Body of pancreas (tissue), 4 donors: ENCODE results near the gene THBS2. TPM values are rescaled to one million over a fixed set of nuclear protein-coding genes. Genes with fewer than 3 reads are reported as not detected.

Experiments used
- ATAC-seq: fragments of 150-250 bp; one replicate; pipeline ENCODE4 v1.9.1; 2016
- DNase-seq, 4 donors: peaks; one replicate each; pipeline ENCODE4 v3.0.0-alpha.2; 2019
- H3K27ac ChIP-seq, 4 donors: fragments of 200-600 bp; sonication (generic); 1 replicate in 3 of 4; 2 replicates in 1 of 4; pipeline versions ENCODE4 v1.5.1 to v1.6.1; 2016 to 2019; ENCODE audit warnings: mild to moderate bottlenecking in 1 of 4, mixed read lengths in 1 of 4, moderate library complexity in 1 of 4
- H3K27me3 ChIP-seq, 2 donors: fragments of 200-600 bp; sonication (generic); one replicate each; pipeline ENCODE4 v1.6.0; 2016; ENCODE audit warnings: mild to moderate bottlenecking in 1 of 2
- H3K36me3 ChIP-seq, 2 donors: fragments of 200-600 bp; sonication (generic); replicated peaks in 1 of 2; 2 replicates each; pipeline ENCODE4 v1.5.1; 2016; ENCODE audit warnings: low read depth in 2 of 2; ENCODE audit not compliant: insufficient read depth in 1 of 2
- H3K4me1 ChIP-seq: fragments of 200-600 bp; sonication (generic); one replicate; pipeline ENCODE4 v1.6.0; 2016
- H3K4me3 ChIP-seq, 2 donors: fragments of 200-600 bp; sonication (generic); 1 replicate in 1 of 2; 2 replicates in 1 of 2; pipeline ENCODE4 v1.5.1; 2016 to 2019
- H3K9me3 ChIP-seq, 3 donors: fragments of 200-600 bp; sonication (generic); 1 replicate in 2 of 3; 2 replicates in 1 of 3; pipeline ENCODE4 v1.5.1; 2016
- CTCF ChIP-seq, 7 experiments: fragments of 450-650 bp in 4 of 7; fragments of 200-600 bp in 3 of 7; sonication (generic) in 3 of 7; IDR thresholded peaks; one replicate each; pipeline ENCODE4 v1.5.1; 2016 to 2019; ENCODE audit warnings: antibody characterized with exemption in 7 of 7
- POLR2A ChIP-seq, 3 donors: fragments of 450-650 bp; IDR thresholded peaks; one replicate each; pipeline ENCODE4 v1.6.1; 2016; ENCODE audit warnings: antibody characterized with exemption in 3 of 3, mild to moderate bottlenecking in 2 of 3
- WGBS, 2 donors: methylation state at CpG; one replicate each; pipeline ENCODE4 v1.1.5; 2017; 5-methylcytosine and 5-hydroxymethylcytosine counted together
- intact Hi-C: fragments of 100-400 bp; cut with DNase I; formaldehyde crosslinking; loops from one replicate; pipeline ENCODE4 v1.15.1; 2023
- total RNA-seq, 2 donors: library from RNA; depleted of rRNA; stranded (reverse); fragments of >200 nt; gene quantifications; one replicate each; pipeline ENCODE4 v1.1.0, GENCODE V29; 2016

THBS2 gene
- total RNA-seq, 2 donors from 2014 or later, result 8.9 to 9.6 TPM

- Histone ChIP-seq H3K27ac (no peak overlapping the region), H3K27me3 (no peaks in the 10 kb centered on the region), H3K36me3 (no peaks in the 10 kb centered on the region), H3K9me3 (no peaks in the 10 kb centered on the region), H3K4me3 (no peak overlapping the region), H3K4me1 (no peaks in the 10 kb centered on the region)
- 54 to 72% methylated on average over 14 of the region's 14 CpGs for WGBS, 2 donors
- TF ChIP-seq POLR2A (IDR thresholded peaks at IDR 0.05) (no peak), CTCF (IDR thresholded peaks at IDR 0.05) (no peak)
- ATAC-seq (no peak), DNase-seq (no peak)
- intact Hi-C loops, result no loop called here
Observed at GRCh38 chr6:169291646-169292337, 38.1 kb upstream of the THBS2 start.

- WGBS, 2 donors, result 70 to 73% methylated on average over 9 of the region's 9 CpGs
- H3K4me3 ChIP-seq, result no peak overlapping the region
- H3K27me3 ChIP-seq, result no peaks in the 10 kb centered on the region
- ATAC-seq, result no peak
- intact Hi-C loops, result no loop called here
- no peaks in the 10 kb centered on the region for H3K4me1 ChIP-seq
- no peak overlapping the region for H3K27ac ChIP-seq
- no peaks in the 10 kb centered on the region for H3K36me3 ChIP-seq
- H3K9me3 ChIP-seq, result no peaks in the 10 kb centered on the region
- TF ChIP-seq CTCF (IDR thresholded peaks at IDR 0.05) (no peak), POLR2A (IDR thresholded peaks at IDR 0.05) (no peak)
- no peak for DNase-seq
Observed at GRCh38 chr6:169291148-169291547, 37.5 kb upstream of the THBS2 start.

GRCh38 chr6:169289619-169290339, 36.1 kb upstream of the THBS2 start:
- peak; percentile 43 for ATAC-seq
- WGBS, 2 donors, result 37 to 50% methylated on average over 18 of the region's 18 CpGs
- H3K27me3 ChIP-seq, result no peaks in the 10 kb centered on the region

GRCh38 chr6:169289257-169289618, 35.6 kb upstream of the THBS2 start:
- no peak overlapping the region for H3K4me3 ChIP-seq
- 66 to 68% methylated on average over 5 of the region's 5 CpGs for WGBS, 2 donors
- no peaks in the 10 kb centered on the region for H3K9me3 ChIP-seq
- intact Hi-C loops, result no loop called here
- H3K36me3 ChIP-seq, result no peaks in the 10 kb centered on the region
- no peak for TF ChIP-seq CTCF (IDR thresholded peaks at IDR 0.05)
- TF ChIP-seq POLR2A (IDR thresholded peaks at IDR 0.05), result no peak
- ATAC-seq, result peak; percentile 10
- peak overlapping the region in 1 of 4 donors; percentile 27 for H3K27ac ChIP-seq
- no peaks in the 10 kb centered on the region for H3K4me1 ChIP-seq
- H3K27me3 ChIP-seq, result no peaks in the 10 kb centered on the region
- no peak for DNase-seq

More at GRCh38 chr6:169289619-169290339, 36.1 kb upstream of the THBS2 start:
- TF ChIP-seq CTCF (IDR thresholded peaks at IDR 0.05) (no peak), POLR2A (IDR thresholded peaks at IDR 0.05) (no peak)
- peak in 2 of 4 donors; percentile 19 to 50 for DNase-seq
- Histone ChIP-seq H3K4me1 (no peaks in the 10 kb centered on the region), H3K9me3 (no peaks in the 10 kb centered on the region), H3K27ac (peak overlapping the region in 1 of 4 donors; percentile 27), H3K36me3 (no peaks in the 10 kb centered on the region), H3K4me3 (no peak overlapping the region)
- intact Hi-C loops, result no loop called here
